NCI-H2107 treated with DMSO at 0.1 percent for 48 hours (cell line): ENCODE results near the gene NDUFA7.
"Not testable (repeated sequence)": the region's sequence is repeated elsewhere in the genome, so short reads cannot be mapped to it uniquely, and the experiment has no call there.

Experiments
- DNase-seq: peaks from one replicate; lab custom pipeline; 2025; ENCODE audit not compliant: unreplicated experiment; lab: John Stamatoyannopoulos, UW

NDUFA7 gene

GRCh38 chr19:8342316-8342683 lies 21.1 kb upstream of the NDUFA7 start:
- no peak for DNase-seq

GRCh38 chr19:8341504-8341903 lies 20.3 kb upstream of the NDUFA7 start:
- not testable (repeated sequence) for DNase-seq

GRCh38 chr19:8340341-8341096 lies 19.3 kb upstream of the NDUFA7 start:
- DNase-seq = no peak

- no peak for DNase-seq
Measured at GRCh38 chr19:8338835-8339234, 17.7 kb upstream of the NDUFA7 start.

GRCh38 chr19:8337728-8338127 lies 16.6 kb upstream of the NDUFA7 start:
- DNase-seq = no peak

- no peak for DNase-seq
Measured at GRCh38 chr19:8336660-8337059, 15.5 kb upstream of the NDUFA7 start.

- no peak for DNase-seq
Measured at GRCh38 chr19:8336072-8336569, 14.9 kb upstream of the NDUFA7 start.

GRCh38 chr19:8335343-8336071 lies 14.3 kb upstream of the NDUFA7 start:
- no peak for DNase-seq

- DNase-seq = no peak
Measured at GRCh38 chr19:8334458-8335342, 13.5 kb upstream of the NDUFA7 start.

- no peak for DNase-seq
Measured at GRCh38 chr19:8333767-8334457, 12.7 kb upstream of the NDUFA7 start.

GRCh38 chr19:8332976-8333766 lies 12.0 kb upstream of the NDUFA7 start:
- no peak for DNase-seq

GRCh38 chr19:8331263-8331845 lies 10.2 kb upstream of the NDUFA7 start:
- no peak for DNase-seq

- no peak for DNase-seq
Measured at GRCh38 chr19:8329996-8330395, 8.8 kb upstream of the NDUFA7 start.

GRCh38 chr19:8325454-8325853 lies 4.3 kb upstream of the NDUFA7 start:
- no peak for DNase-seq

GRCh38 chr19:8324186-8325050 lies 3.2 kb upstream of the NDUFA7 start:
- no peak for DNase-seq

GRCh38 chr19:8323781-8324185 lies 2.6 kb upstream of the NDUFA7 start:
- no peak for DNase-seq

GRCh38 chr19:8322638-8322997 lies 1.4 kb upstream of the NDUFA7 start:
- no peak for DNase-seq

GRCh38 chr19:8321986-8322637 lies 937 bp upstream of the NDUFA7 start:
- no peak for DNase-seq
